MM.1S (cell line): Measurements from ENCODE around the gene LDLRAD4.

Experiments used
- DNase-seq: peaks from one replicate; pipeline ENCODE4 v3.0.0-alpha.2; 2015
- H2AFZ ChIP-seq: fragments of 300-600 bp; sonication (generic); 2 replicates; pipeline ENCODE4 v1.6.0; 2016; ENCODE audit warnings: antibody characterized with exemption, low read length
- H3F3A ChIP-seq: fragments of 300-600 bp; sonication (generic); 2 replicates; pipeline ENCODE4 v1.6.1; 2016; ENCODE audit warnings: mild to moderate bottlenecking, antibody characterized with exemption, low read length, moderate library complexity, mixed read lengths; ENCODE audit not compliant: insufficient read depth
- H3K27ac ChIP-seq: fragments of 300-600 bp; sonication (generic); 2 replicates; pipeline ENCODE4 v1.5.1; 2016; ENCODE audit warnings: mild to moderate bottlenecking, low read length
- H3K27me3 ChIP-seq: fragments of 300-600 bp; sonication (generic); replicated peaks from 2 replicates; pipeline ENCODE4 v1.6.0; 2016; ENCODE audit warnings: low read length; ENCODE audit not compliant: insufficient read depth
- H3K36me3 ChIP-seq: fragments of 300-600 bp; sonication (generic); replicated peaks from 2 replicates; pipeline ENCODE4 v1.6.1; 2016; ENCODE audit warnings: mild to moderate bottlenecking, low read length, mixed read lengths; ENCODE audit not compliant: insufficient read depth
- H3K4me1 ChIP-seq: fragments of 300-600 bp; sonication (generic); 2 replicates; pipeline ENCODE4 v1.6.1; 2016; ENCODE audit warnings: low read length, mixed read lengths
- H3K4me2 ChIP-seq: fragments of 300-600 bp; sonication (generic); 2 replicates; pipeline ENCODE4 v1.6.0; 2016; ENCODE audit warnings: low read depth, low read length
- H3K4me3 ChIP-seq: fragments of 300-600 bp; sonication (generic); 2 replicates; pipeline ENCODE4 v1.5.1; 2016; ENCODE audit warnings: low read length, mixed read lengths
- H3K79me2 ChIP-seq: fragments of 300-600 bp; sonication (generic); 2 replicates; pipeline ENCODE4 v1.6.1; 2016; ENCODE audit warnings: mixed run types, low read length, mixed read lengths
- H3K9ac ChIP-seq: fragments of 300-600 bp; sonication (generic); 2 replicates; pipeline ENCODE4 v1.6.1; 2016; ENCODE audit warnings: low read length, mixed read lengths
- H3K9me2 ChIP-seq: fragments of 300-600 bp; sonication (generic); replicated peaks from 2 replicates; pipeline ENCODE4 v1.6.1; 2016; ENCODE audit warnings: mild to moderate bottlenecking, low read length, mixed read lengths; ENCODE audit not compliant: insufficient read depth
- H3K9me3 ChIP-seq: fragments of 300-600 bp; sonication (generic); replicated peaks from 2 replicates; pipeline ENCODE4 v1.6.1; 2016; ENCODE audit warnings: mild to moderate bottlenecking, low read length, mixed read lengths; ENCODE audit not compliant: insufficient read depth
- H4K20me1 ChIP-seq: fragments of 300-600 bp; sonication (generic); 2 replicates; pipeline ENCODE4 v1.6.1; 2016; ENCODE audit warnings: mild to moderate bottlenecking, low read length, moderate library complexity, mixed read lengths; ENCODE audit not compliant: insufficient read depth
- EZH2 ChIP-seq: fragments of 300-600 bp; sonication (generic); optimal IDR thresholded peaks from 2 replicates; pipeline ENCODE3; 2017; ENCODE audit warnings: low read depth, mild to moderate bottlenecking, antibody characterized with exemption, low read length, mixed read lengths
- EZH2phosphoT487 ChIP-seq: fragments of 300-600 bp; sonication (generic); IDR thresholded peaks from 2 replicates; pipeline ENCODE4 v1.6.1; 2018; ENCODE audit warnings: antibody characterized with exemption, low read length
- TF ChIP-seq, protein P1 (sequence below): fragments of 300-600 bp; sonication (generic); IDR thresholded peaks from 2 replicates; pipeline ENCODE4 v1.5.1; 2016; ENCODE audit warnings: antibody characterized with exemption, low read length, mixed read lengths

Gene LDLRAD4

DNA sequence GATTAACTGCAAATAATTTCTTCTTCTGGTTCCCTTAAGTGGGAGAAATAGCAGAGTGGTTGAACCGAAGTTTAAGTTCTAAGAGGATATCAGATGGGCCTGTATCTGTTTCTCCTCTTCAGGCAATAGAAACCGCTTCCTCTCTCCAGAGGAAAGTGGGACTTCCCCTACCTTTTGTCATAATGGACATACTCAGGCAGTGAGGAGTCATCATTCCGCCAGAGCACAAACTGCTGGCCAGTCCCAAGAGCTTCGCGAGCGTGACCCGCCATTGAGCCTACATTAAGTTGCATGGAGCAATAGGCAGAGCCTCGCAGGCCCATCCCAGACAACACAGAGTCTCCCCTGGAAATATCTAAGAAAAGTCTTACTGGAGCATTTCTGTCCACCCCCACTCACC lies 158.9 kb downstream of the LDLRAD4 start:
- no peak overlapping the region for H2AFZ ChIP-seq
- H3K36me3 ChIP-seq = no peaks in the 10 kb centered on the region
- DNase-seq = no peak
- H3K9ac ChIP-seq = no peak overlapping the region
- no peaks in the 10 kb centered on the region for H3K27me3 ChIP-seq
- TF ChIP-seq EZH2phosphoT487 (no peak), EZH2 (no peak)
- TF ChIP-seq, protein P1, sequence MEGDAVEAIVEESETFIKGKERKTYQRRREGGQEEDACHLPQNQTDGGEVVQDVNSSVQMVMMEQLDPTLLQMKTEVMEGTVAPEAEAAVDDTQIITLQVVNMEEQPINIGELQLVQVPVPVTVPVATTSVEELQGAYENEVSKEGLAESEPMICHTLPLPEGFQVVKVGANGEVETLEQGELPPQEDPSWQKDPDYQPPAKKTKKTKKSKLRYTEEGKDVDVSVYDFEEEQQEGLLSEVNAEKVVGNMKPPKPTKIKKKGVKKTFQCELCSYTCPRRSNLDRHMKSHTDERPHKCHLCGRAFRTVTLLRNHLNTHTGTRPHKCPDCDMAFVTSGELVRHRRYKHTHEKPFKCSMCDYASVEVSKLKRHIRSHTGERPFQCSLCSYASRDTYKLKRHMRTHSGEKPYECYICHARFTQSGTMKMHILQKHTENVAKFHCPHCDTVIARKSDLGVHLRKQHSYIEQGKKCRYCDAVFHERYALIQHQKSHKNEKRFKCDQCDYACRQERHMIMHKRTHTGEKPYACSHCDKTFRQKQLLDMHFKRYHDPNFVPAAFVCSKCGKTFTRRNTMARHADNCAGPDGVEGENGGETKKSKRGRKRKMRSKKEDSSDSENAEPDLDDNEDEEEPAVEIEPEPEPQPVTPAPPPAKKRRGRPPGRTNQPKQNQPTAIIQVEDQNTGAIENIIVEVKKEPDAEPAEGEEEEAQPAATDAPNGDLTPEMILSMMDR = no peak
- no peak overlapping the region for H3K4me2 ChIP-seq
- H3K79me2 ChIP-seq = no peaks in the 10 kb centered on the region
- H3K4me1 ChIP-seq = peaks cover 16% of the 10 kb centered on the region
- peaks cover 8% of the 10 kb centered on the region for H3F3A ChIP-seq
- H3K27ac ChIP-seq = no peak overlapping the region
- H3K9me2 ChIP-seq = no peaks in the 10 kb centered on the region
- H3K9me3 ChIP-seq = no peaks in the 10 kb centered on the region
- no peak overlapping the region for H3K4me3 ChIP-seq
- H4K20me1 ChIP-seq = no peaks in the 10 kb centered on the region

DNA sequence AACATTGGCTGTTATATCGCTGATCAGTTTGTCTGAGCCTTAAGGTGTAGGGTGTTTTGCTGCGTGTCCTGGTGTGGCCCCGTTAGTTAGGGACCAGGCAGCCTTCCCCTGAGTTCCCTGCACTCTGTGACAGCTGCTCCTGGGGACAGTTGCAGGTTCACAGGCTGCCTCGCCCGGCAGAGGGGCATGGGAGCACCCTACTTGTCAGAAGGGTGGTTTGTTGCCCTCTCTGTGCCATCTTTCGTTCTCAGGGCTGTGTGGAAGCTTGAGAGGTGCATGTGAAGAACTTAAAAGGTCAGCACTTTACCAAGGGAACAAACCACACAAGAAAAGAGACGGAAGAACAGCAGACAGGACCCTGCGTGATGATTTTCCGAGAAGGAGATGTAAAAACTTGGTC lies 159.6 kb downstream of the LDLRAD4 start:
- Histone ChIP-seq H3K4me3 (no peak overlapping the region), H3K9ac (no peak overlapping the region), H3K9me3 (no peaks in the 10 kb centered on the region), H3K36me3 (no peaks in the 10 kb centered on the region), H2AFZ (no peak overlapping the region), H3K9me2 (no peaks in the 10 kb centered on the region), H3K4me2 (no peak overlapping the region), H3K79me2 (no peaks in the 10 kb centered on the region), H3F3A (peaks cover 2% of the 10 kb centered on the region; the same call in 1 of the 2 replicates), H3K27me3 (no peaks in the 10 kb centered on the region), H4K20me1 (no peaks in the 10 kb centered on the region), H3K4me1 (peaks cover 12% of the 10 kb centered on the region), H3K27ac (no peak overlapping the region)
- no peak for DNase-seq
- TF ChIP-seq, protein P1 = no peak
- TF ChIP-seq EZH2phosphoT487 = no peak
- no peak for TF ChIP-seq EZH2

DNA sequence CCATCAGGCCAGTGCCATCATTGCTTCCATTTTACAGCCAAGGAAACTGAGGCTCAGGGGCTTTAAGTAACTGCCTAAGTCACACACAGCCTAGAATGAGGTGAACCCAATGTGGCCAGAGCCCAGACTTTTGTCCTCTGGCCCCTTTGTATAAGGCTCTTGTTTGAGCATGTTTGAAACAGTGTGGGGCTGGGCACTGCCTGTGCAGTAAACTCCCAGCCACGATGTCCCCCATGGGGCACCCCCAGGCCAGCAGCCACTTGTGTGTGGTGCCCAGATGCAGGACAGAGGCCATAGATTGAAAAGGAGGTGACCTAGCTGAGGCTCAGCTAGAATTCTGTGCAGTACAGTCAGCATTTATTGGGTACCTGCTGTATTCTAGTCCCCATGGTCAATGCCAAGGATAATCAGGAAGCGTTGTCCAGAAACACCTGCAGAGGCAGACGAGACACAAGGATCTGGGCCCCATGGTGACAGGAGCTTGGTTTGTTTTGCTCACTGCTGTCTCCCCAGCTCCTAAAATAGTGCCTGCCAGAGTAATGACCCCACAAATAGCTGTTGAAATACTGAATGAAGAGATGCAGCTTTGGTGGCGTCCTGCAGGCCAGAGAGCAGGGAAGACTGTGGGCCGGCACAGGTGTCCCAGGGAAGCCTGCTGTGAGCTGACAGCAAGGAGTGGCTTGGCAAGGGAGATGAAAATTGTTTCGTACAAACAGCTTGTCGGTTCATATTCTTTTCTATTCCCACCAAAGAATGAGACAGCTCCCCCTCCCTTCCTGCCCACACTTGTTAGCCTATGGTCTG lies 160.7 kb downstream of the LDLRAD4 start:
- Histone ChIP-seq H3K27me3 (no peaks in the 10 kb centered on the region), H3K9ac (no peak overlapping the region), H2AFZ (no peak overlapping the region), H3K9me3 (no peaks in the 10 kb centered on the region), H3K79me2 (no peaks in the 10 kb centered on the region), H3F3A (no peaks in the 10 kb centered on the region), H4K20me1 (no peaks in the 10 kb centered on the region), H3K4me1 (peaks cover 10% of the 10 kb centered on the region; the same call in 1 of the 2 replicates), H3K9me2 (no peaks in the 10 kb centered on the region), H3K4me2 (no peak overlapping the region), H3K4me3 (no peak overlapping the region), H3K36me3 (no peaks in the 10 kb centered on the region), H3K27ac (no peak overlapping the region)
- DNase-seq = no peak
- TF ChIP-seq, protein P1 = no peak
- TF ChIP-seq EZH2 (no peak), EZH2phosphoT487 (no peak)
